ENCODE measurements around the gene MATN3. TPM values are rescaled to one million over a fixed set of nuclear protein-coding genes. Genes with fewer than 3 reads are reported as not detected.
A peak's percentile ranks its signal among the peaks of the same experiment; 100 is the strongest.

The MATN3 gene
- total and polyA plus RNA-seq, 9 of the 15 experiments (the other 6 are each of a cell fraction or from before 2014, with no cell fraction given) = not detected

- TF ChIP-seq HMBOX1 (IDR thresholded peaks at IDR 0.05) (peak; percentile 71), SP2 (IDR thresholded peaks at IDR 0.05; ENCODE audit: extremely low read depth, low read depth, low read length, poor library complexity, severe bottlenecking) (no peak), TSC22D4 (tag; IDR thresholded peaks at IDR 0.05) (no peak), MCM3 (IDR thresholded peaks at IDR 0.05) (no peak), SRSF9 (IDR thresholded peaks at IDR 0.05; ENCODE audit: borderline replicate concordance, low read depth, low read length) (no peak), EHMT2 (IDR thresholded peaks at IDR 0.05) (no peak), NBN (IDR thresholded peaks at IDR 0.05; ENCODE audit: low read depth) (no peak), TCFL5 (CRISPR knock-in tag; conservative IDR thresholded peaks at IDR 0.05) (no peak), ZNF253 (CRISPR knock-in tag; conservative IDR thresholded peaks at IDR 0.05) (no peak), ZNF589 (CRISPR knock-in tag; IDR thresholded peaks at IDR 0.05; ENCODE audit: low read depth) (no peak), EZH2 (IDR thresholded peaks at IDR 0.05; ENCODE audit: borderline replicate concordance, low read depth, low read length) (no peak), FOXM1 (IDR thresholded peaks at IDR 0.05; ENCODE audit: low read depth) (peak; percentile 67), FOXM1 (CRISPR knock-in tag; IDR thresholded peaks at IDR 0.05; ENCODE audit: low read depth) (no peak), ZNF444 (CRISPR knock-in tag; IDR thresholded peaks at IDR 0.05) (no peak), RNF2 (IDR thresholded peaks at IDR 0.05) (no peak), ZNF431 (CRISPR knock-in tag; IDR thresholded peaks at IDR 0.05) (no peak), HDAC2 (IDR thresholded peaks at IDR 0.05) (no peak), HIVEP1 (CRISPR knock-in tag; IDR thresholded peaks at IDR 0.05) (no peak)
- TF ChIP-seq, protein P1, sequence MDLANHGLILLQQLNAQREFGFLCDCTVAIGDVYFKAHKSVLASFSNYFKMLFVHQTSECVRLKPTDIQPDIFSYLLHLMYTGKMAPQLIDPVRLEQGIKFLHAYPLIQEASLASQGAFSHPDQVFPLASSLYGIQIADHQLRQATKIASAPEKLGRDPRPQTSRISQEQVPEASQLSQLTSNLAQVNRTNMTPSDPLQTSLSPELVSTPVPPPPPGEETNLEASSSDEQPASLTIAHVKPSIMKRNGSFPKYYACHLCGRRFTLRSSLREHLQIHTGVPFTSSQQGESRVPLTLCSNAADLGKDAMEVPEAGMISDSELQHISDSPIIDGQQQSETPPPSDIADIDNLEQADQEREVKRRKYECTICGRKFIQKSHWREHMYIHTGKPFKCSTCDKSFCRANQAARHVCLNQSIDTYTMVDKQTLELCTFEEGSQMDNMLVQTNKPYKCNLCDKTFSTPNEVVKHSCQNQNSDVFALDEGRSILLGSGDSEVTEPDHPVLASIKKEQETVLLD (IDR thresholded peaks at IDR 0.05) = no peak
- TF ChIP-seq, protein P2, sequence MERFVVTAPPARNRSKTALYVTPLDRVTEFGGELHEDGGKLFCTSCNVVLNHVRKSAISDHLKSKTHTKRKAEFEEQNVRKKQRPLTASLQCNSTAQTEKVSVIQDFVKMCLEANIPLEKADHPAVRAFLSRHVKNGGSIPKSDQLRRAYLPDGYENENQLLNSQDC (CRISPR knock-in tag; IDR thresholded peaks at IDR 0.05) = no peak
- TF ChIP-seq, protein P3, sequence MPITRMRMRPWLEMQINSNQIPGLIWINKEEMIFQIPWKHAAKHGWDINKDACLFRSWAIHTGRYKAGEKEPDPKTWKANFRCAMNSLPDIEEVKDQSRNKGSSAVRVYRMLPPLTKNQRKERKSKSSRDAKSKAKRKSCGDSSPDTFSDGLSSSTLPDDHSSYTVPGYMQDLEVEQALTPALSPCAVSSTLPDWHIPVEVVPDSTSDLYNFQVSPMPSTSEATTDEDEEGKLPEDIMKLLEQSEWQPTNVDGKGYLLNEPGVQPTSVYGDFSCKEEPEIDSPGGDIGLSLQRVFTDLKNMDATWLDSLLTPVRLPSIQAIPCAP (CRISPR knock-in tag; IDR thresholded peaks at IDR 0.05; ENCODE audit: borderline replicate concordance) = no peak
- TF ChIP-seq, protein P4, sequence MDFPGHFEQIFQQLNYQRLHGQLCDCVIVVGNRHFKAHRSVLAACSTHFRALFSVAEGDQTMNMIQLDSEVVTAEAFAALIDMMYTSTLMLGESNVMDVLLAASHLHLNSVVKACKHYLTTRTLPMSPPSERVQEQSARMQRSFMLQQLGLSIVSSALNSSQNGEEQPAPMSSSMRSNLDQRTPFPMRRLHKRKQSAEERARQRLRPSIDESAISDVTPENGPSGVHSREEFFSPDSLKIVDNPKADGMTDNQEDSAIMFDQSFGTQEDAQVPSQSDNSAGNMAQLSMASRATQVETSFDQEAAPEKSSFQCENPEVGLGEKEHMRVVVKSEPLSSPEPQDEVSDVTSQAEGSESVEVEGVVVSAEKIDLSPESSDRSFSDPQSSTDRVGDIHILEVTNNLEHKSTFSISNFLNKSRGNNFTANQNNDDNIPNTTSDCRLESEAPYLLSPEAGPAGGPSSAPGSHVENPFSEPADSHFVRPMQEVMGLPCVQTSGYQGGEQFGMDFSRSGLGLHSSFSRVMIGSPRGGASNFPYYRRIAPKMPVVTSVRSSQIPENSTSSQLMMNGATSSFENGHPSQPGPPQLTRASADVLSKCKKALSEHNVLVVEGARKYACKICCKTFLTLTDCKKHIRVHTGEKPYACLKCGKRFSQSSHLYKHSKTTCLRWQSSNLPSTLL (IDR thresholded peaks at IDR 0.05) = no peak
Measured at GRCh38 chr2:20052861-20053281, 40.4 kb upstream of the MATN3 start (continued).

Data from K562 (cell line).